ENCODE data around the gene DNMT3A. TPM values are rescaled to one million over a fixed set of nuclear protein-coding genes. Genes with fewer than 3 reads are reported as not detected.

The DNMT3A gene
- total and polyA plus RNA-seq, 2 of the 8 experiments (the other 6 are each of a cell fraction or from before 2014, with no cell fraction given): 33.6 to 178 TPM

DNA sequence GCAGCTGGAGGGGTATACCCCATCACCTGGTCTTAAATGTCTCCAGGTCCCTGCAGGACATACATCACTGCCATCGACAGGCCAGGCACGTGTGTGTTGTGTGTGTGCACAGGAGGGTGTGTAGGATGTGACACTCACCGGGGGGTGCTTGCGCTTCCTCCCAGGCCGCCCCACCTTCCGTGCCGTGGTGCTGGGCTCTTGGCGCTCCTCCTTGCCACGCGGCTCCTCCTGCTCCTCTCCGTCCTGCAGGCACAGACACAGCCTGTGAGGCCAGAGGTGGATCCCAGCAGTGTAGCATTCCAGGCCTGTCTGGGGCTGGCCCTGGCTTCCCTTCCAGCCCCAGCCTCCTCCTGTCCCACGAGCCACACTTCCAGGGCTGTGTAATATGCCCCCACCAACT, 41.7 kb downstream of the DNMT3A start:
- no peaks in the 10 kb centered on the region for H3K79me2 ChIP-seq (ENCODE audit: control insufficient read depth in 1 of 2, insufficient read depth in 2 of 2, low read length in 2 of 2)
- H3K4ac ChIP-seq (replicated peaks; ENCODE audit: insufficient read length, low read depth, low read length): no peak overlapping the region
- no peak overlapping the region for H3K18ac ChIP-seq (ENCODE audit: extremely low read depth, low read length)
- FAIRE-seq (no peak), DNase-seq (ENCODE audit: low read depth in 1 of 2, low spot score in 2 of 2) (no peak)
- H3K4me1 ChIP-seq (replicated peaks in 1 of 4; ENCODE audit: control insufficient read depth in 3 of 4, insufficient read depth in 4 of 4, low read length in 3 of 4): peaks cover 2 to 14% (median 8%) of the 10 kb centered on the region in 4 experiments
- H3K27me3 ChIP-seq (replicated peaks in 1 of 4; ENCODE audit: control insufficient read depth in 3 of 4, extremely low read depth in 1 of 4, insufficient read depth in 3 of 4, low read length in 3 of 4): no peaks in the 10 kb centered on the region
- no peak overlapping the region for H2BK12ac ChIP-seq (ENCODE audit: low read depth, low read length)
- no peaks in the 10 kb centered on the region for H3K36me3 ChIP-seq (ENCODE audit: control insufficient read depth in 2 of 4, insufficient read depth in 4 of 4, low read length in 3 of 4)
- no peak overlapping the region for H3K4me3 ChIP-seq (ENCODE audit: extremely low read depth in 1 of 4, insufficient read depth in 2 of 4, low read depth in 3 of 4, low read length in 4 of 4)
- H3K4me2 ChIP-seq (ENCODE audit: insufficient read depth in 1 of 2, low read depth in 2 of 2, low read length in 2 of 2): no peak overlapping the region
- no peak overlapping the region for H2AK5ac ChIP-seq (ENCODE audit: low read depth, low read length)
- H4K8ac ChIP-seq (ENCODE audit: extremely low read depth, insufficient read depth, low read length): peak overlapping the region; percentile 25; the same call in 1 of the 2 replicates
- H4K5ac ChIP-seq (ENCODE audit: insufficient read length, low read depth, low read length): no peak overlapping the region
- WGBS, 2 experiments (ENCODE audit: extremely low coverage in 1 of 2, insufficient coverage in 1 of 2, insufficient read length in 1 of 2, insufficient replicate concordance in 2 of 2, low coverage in 1 of 2, low lambda C conversion rate in 2 of 2, missing lambda C conversion rate in 1 of 2): 96% methylated on average over 12 of the region's 12 CpGs; no CpG with 5 or more reads in 1 of the 2 experiments
- ChIA-PET CTCF (ENCODE audit: partially characterized antibody) (interaction anchor here (0.5 to 2.0 kb wide), 4 partner anchors 9 to 37 kb away, joined by 3 to 6 read pairs (median 4); no protein-coding TSS in a partner anchor), POLR2A (ENCODE audit: partially characterized antibody) (no interaction called here)
- H4K91ac ChIP-seq (replicated peaks; ENCODE audit: insufficient read length, low read length): no peak overlapping the region
- no peak overlapping the region for H2BK15ac ChIP-seq (ENCODE audit: low read length)
- H4K20me1 ChIP-seq (replicated peaks in 1 of 2; ENCODE audit: control insufficient read depth in 1 of 2, insufficient read depth in 2 of 2, low read length in 2 of 2): no peaks in the 10 kb centered on the region
- H3K79me1 ChIP-seq (ENCODE audit: low read depth, low read length): no peaks in the 10 kb centered on the region; the same call in 1 of the 2 replicates
- H3K56ac ChIP-seq (replicated peaks; ENCODE audit: insufficient read length, low read depth, low read length): no peak overlapping the region
- H2AFZ ChIP-seq (ENCODE audit: low read length): no peak overlapping the region
- H3K23me2 ChIP-seq (ENCODE audit: low read depth, low read length): no peaks in the 10 kb centered on the region
- no peak overlapping the region for H2BK120ac ChIP-seq (replicated peaks; ENCODE audit: low read depth, low read length)
- no peak overlapping the region for H3K14ac ChIP-seq (ENCODE audit: insufficient read length)
- no peak overlapping the region for H3K23ac ChIP-seq (ENCODE audit: insufficient read length)
- no peak overlapping the region for H2BK20ac ChIP-seq (ENCODE audit: low read length)
- H3K9ac ChIP-seq (replicated peaks in 1 of 4; ENCODE audit: extremely low read depth in 1 of 4, low read depth in 3 of 4, low read length in 3 of 4): no peak overlapping the region
- no peaks in the 10 kb centered on the region for H3K9me3 ChIP-seq (ENCODE audit: insufficient read depth in 2 of 2, low read depth in 1 of 2, low read length in 1 of 2)
- H3K27ac ChIP-seq (ENCODE audit: low read depth, low read length): no peak overlapping the region
- no peak overlapping the region for H2BK5ac ChIP-seq (ENCODE audit: low read depth, low read length)
